ENCODE data around the gene RNF113A.

The RNF113A gene

DNA sequence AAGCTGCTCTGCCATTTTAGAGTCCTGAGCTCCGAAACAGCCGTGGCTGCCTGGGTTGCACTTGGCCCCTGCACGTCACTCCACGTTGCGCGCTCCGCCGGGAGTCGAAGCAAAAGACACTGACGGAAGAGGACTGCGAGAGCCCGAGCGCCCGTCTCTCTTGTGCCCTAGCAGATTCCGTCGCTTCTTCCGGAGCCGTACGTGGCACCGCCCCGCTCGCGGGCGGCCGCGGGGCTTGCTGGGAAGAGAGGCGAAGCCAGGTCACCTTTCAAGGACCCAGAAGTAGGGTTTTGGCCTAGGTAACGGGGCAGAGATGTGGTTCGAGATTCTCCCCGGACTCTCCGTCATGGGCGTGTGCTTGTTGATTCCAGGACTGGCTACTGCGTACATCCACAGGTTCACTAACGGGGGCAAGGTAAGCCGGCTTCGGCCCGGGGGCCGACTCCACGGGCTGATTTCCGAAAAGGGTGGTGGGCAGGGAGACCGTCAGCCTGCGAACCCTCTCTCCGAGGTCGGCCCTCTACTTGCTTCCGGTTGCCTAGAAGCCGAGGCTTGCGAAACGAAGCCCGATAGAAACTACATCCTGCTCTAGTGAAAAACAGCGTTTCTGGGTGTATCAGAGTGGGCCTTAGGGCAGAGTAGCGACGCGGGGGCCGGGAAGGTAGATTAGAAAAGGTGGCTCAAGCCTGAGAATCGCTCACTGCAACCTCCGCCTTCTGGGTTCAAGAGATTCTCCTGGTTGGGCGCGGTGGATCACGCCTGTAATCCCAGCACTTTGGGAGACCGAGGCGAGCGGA, at the start of gene RNF113A, which contains the start of gene NDUFA1:
Gene RNF113A (minus strand): TSS at position 135 of the 797 bp plus-strand sequence. CDS start 120 bp downstream, at position 15.
Gene NDUFA1 (plus strand): TSS at position 234 of the 797 bp plus-strand sequence. CDS start 80 bp downstream, at position 314.
- Histone ChIP-seq H3K27me3 (no peaks in the 10 kb centered on the region), H3K36me3 (peaks cover 0 to 6% (median 3%) of the 10 kb centered on the region in 3 donors), H3K4me1 (peaks cover 0 to 19% (median 6%) of the 10 kb centered on the region in 4 donors), H3K27ac (peak within 1 kb of the TSS; percentile 89 to 95), H3K4me3 (peak within 1 kb of the TSS; percentile 66 to 70), H3K9me3 (no peaks in the 10 kb centered on the region)
- DNase-seq: peak; percentile 81 to 89
- intact Hi-C loops (cut with DNase I; ENCODE audit: low total_unique reads): no loop called here
- TF ChIP-seq, protein P1, sequence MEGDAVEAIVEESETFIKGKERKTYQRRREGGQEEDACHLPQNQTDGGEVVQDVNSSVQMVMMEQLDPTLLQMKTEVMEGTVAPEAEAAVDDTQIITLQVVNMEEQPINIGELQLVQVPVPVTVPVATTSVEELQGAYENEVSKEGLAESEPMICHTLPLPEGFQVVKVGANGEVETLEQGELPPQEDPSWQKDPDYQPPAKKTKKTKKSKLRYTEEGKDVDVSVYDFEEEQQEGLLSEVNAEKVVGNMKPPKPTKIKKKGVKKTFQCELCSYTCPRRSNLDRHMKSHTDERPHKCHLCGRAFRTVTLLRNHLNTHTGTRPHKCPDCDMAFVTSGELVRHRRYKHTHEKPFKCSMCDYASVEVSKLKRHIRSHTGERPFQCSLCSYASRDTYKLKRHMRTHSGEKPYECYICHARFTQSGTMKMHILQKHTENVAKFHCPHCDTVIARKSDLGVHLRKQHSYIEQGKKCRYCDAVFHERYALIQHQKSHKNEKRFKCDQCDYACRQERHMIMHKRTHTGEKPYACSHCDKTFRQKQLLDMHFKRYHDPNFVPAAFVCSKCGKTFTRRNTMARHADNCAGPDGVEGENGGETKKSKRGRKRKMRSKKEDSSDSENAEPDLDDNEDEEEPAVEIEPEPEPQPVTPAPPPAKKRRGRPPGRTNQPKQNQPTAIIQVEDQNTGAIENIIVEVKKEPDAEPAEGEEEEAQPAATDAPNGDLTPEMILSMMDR (IDR thresholded peaks at IDR 0.05): no peak

- Histone ChIP-seq H3K27me3 (no peaks in the 10 kb centered on the region), H3K27ac (no peak overlapping the region), H3K36me3 (peaks cover 0 to 13% (median 6%) of the 10 kb centered on the region in 3 donors), H3K4me1 (no peaks in the 10 kb centered on the region), H3K4me3 (no peak overlapping the region), H3K9me3 (no peaks in the 10 kb centered on the region)
- DNase-seq: no peak
- intact Hi-C loops (cut with DNase I; ENCODE audit: low total_unique reads): no loop called here
- TF ChIP-seq, protein P1 (IDR thresholded peaks at IDR 0.05): no peak
Measured at GRCh38 chrX:119919835-119920585, 48.5 kb upstream of the RNF113A start.

- TF ChIP-seq, protein P1 (IDR thresholded peaks at IDR 0.05): no peak
- DNase-seq: no peak
- Histone ChIP-seq H3K27me3 (no peaks in the 10 kb centered on the region), H3K27ac (no peak overlapping the region), H3K36me3 (no peaks in the 10 kb centered on the region), H3K4me1 (no peaks in the 10 kb centered on the region), H3K4me3 (no peak overlapping the region), H3K9me3 (no peaks in the 10 kb centered on the region)
- intact Hi-C loops (cut with DNase I; ENCODE audit: low total_unique reads): no loop called here
Measured at GRCh38 chrX:119917877-119918276, 46.3 kb upstream of the RNF113A start.

DNA sequence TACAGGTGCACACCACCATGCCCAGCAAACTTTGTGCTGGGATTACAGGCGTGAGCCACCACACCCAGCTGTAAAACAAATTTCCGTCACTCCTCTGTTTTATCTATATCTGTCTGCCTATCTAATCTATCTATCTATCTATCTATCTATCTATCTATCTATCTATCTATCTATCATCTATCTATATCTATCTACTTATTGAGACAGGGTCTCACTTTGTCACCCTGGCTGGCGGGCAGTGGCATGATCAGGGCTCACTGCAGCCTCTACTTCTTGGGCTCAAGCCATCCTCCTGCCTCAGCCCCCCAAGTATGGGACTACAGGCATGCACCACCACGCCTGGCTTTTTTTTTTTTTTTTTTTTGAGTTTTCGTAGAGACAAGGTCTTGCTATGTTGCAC, 44.8 kb upstream of the RNF113A start:
- intact Hi-C loops (cut with DNase I; ENCODE audit: low total_unique reads): no loop called here
- H3K9me3 ChIP-seq: no peaks in the 10 kb centered on the region
- no peaks in the 10 kb centered on the region for H3K36me3 ChIP-seq
- TF ChIP-seq, protein P1 (IDR thresholded peaks at IDR 0.05): no peak
- H3K4me1 ChIP-seq: no peaks in the 10 kb centered on the region
- H3K4me3 ChIP-seq: no peak overlapping the region
- DNase-seq: no peak
- H3K27me3 ChIP-seq: no peaks in the 10 kb centered on the region
- H3K27ac ChIP-seq: no peak overlapping the region

GRCh38 chrX:119900976-119901375, 29.4 kb upstream of the RNF113A start:
- H3K27ac ChIP-seq: no peak overlapping the region
- H3K4me3 ChIP-seq: no peak overlapping the region
- H3K4me1 ChIP-seq: no peaks in the 10 kb centered on the region
- no peaks in the 10 kb centered on the region for H3K27me3 ChIP-seq
- H3K9me3 ChIP-seq: no peaks in the 10 kb centered on the region
- intact Hi-C loops (cut with DNase I; ENCODE audit: low total_unique reads): no loop called here
- no peaks in the 10 kb centered on the region for H3K36me3 ChIP-seq
- TF ChIP-seq, protein P1 (IDR thresholded peaks at IDR 0.05): no peak
- DNase-seq: no peak
